ENCODE results near the gene ALDH3B2.

Gene ALDH3B2

DNA sequence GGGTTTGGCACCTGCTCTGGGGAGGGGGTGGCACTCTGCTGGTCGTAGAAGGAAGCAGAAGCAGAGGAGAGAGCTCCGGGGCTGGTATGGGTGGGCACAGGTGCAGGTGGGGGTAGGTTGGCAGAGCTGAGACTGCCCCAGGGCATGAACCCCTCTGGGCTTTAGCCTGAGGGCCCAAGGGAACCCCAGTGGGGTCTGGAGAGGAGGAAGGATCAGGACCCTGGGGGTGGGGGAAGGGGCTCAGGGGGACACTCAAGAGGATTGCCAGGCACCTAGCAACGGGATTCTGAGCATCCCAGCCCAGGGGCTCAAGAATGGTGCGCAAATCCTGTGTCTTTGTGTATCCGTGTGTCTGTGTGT is 6.3 kb downstream of the ALDH3B2 start:
- peaks cover 0 to 11% (median 6%) of the 10 kb centered on the region in 5 donors for H3K27me3 ChIP-seq (ENCODE audit: control insufficient read depth in 5 of 5, insufficient read depth in 4 of 5, low read length in 5 of 5)
- no peaks in the 10 kb centered on the region for H3K36me3 ChIP-seq (ENCODE audit: control insufficient read depth in 5 of 5, insufficient read depth in 5 of 5, low read length in 5 of 5)
- H3K9ac ChIP-seq (ENCODE audit: low read length in 5 of 5), result no peak overlapping the region
- no peaks in the 10 kb centered on the region for H3K4me1 ChIP-seq (ENCODE audit: control insufficient read depth in 5 of 5, insufficient read depth in 5 of 5, low read length in 5 of 5)
- H3K27ac ChIP-seq (ENCODE audit: low read depth, low read length), result no peak overlapping the region
- no peaks in the 10 kb centered on the region for H3K9me3 ChIP-seq (ENCODE audit: control insufficient read depth in 5 of 5, low read length in 5 of 5)
- H3K4me3 ChIP-seq (ENCODE audit: low read depth in 1 of 5, low read length in 5 of 5), result no peak overlapping the region

GRCh38 chr11:67667490-67668191 is 6.8 kb downstream of the ALDH3B2 start:
- Histone ChIP-seq H3K36me3 (ENCODE audit: control insufficient read depth in 5 of 5, insufficient read depth in 5 of 5, low read length in 5 of 5) (no peaks in the 10 kb centered on the region), H3K27ac (ENCODE audit: low read depth, low read length) (no peak overlapping the region)

GRCh38 chr11:67666676-67667489 is 7.5 kb downstream of the ALDH3B2 start:
- H3K36me3 ChIP-seq (ENCODE audit: control insufficient read depth in 5 of 5, insufficient read depth in 5 of 5, low read length in 5 of 5), result no peaks in the 10 kb centered on the region
- H3K27ac ChIP-seq (ENCODE audit: low read depth, low read length), result no peak overlapping the region
- no peaks in the 10 kb centered on the region for H3K9me3 ChIP-seq (ENCODE audit: control insufficient read depth in 5 of 5, low read length in 5 of 5)
- H3K9ac ChIP-seq (ENCODE audit: low read length in 5 of 5), result no peak overlapping the region
- H3K27me3 ChIP-seq (ENCODE audit: control insufficient read depth in 5 of 5, insufficient read depth in 4 of 5, low read length in 5 of 5), result peaks cover 0 to 11% (median 4%) of the 10 kb centered on the region in 5 donors
- H3K4me3 ChIP-seq (ENCODE audit: low read depth in 1 of 5, low read length in 5 of 5), result no peak overlapping the region
- H3K4me1 ChIP-seq (ENCODE audit: control insufficient read depth in 5 of 5, insufficient read depth in 5 of 5, low read length in 5 of 5), result no peaks in the 10 kb centered on the region

More at GRCh38 chr11:67667490-67668191, 6.8 kb downstream of the ALDH3B2 start:
- Histone ChIP-seq H3K4me3 (ENCODE audit: low read depth in 1 of 5, low read length in 5 of 5) (no peak overlapping the region), H3K9me3 (ENCODE audit: control insufficient read depth in 5 of 5, low read length in 5 of 5) (no peaks in the 10 kb centered on the region), H3K27me3 (ENCODE audit: control insufficient read depth in 5 of 5, insufficient read depth in 4 of 5, low read length in 5 of 5) (peaks cover 0 to 11% (median 4%) of the 10 kb centered on the region in 5 donors), H3K4me1 (ENCODE audit: control insufficient read depth in 5 of 5, insufficient read depth in 5 of 5, low read length in 5 of 5) (no peaks in the 10 kb centered on the region), H3K9ac (ENCODE audit: low read length in 5 of 5) (no peak overlapping the region)

- Histone ChIP-seq H3K27me3 (ENCODE audit: control insufficient read depth in 5 of 5, insufficient read depth in 4 of 5, low read length in 5 of 5) (peaks cover 0 to 11% (median 4%) of the 10 kb centered on the region in 5 donors), H3K4me3 (ENCODE audit: low read depth in 1 of 5, low read length in 5 of 5) (no peak overlapping the region), H3K9ac (ENCODE audit: low read length in 5 of 5) (no peak overlapping the region), H3K36me3 (ENCODE audit: control insufficient read depth in 5 of 5, insufficient read depth in 5 of 5, low read length in 5 of 5) (no peaks in the 10 kb centered on the region), H3K27ac (ENCODE audit: low read depth, low read length) (no peak overlapping the region), H3K4me1 (ENCODE audit: control insufficient read depth in 5 of 5, insufficient read depth in 5 of 5, low read length in 5 of 5) (no peaks in the 10 kb centered on the region), H3K9me3 (ENCODE audit: control insufficient read depth in 5 of 5, low read length in 5 of 5) (no peaks in the 10 kb centered on the region)
Measured at GRCh38 chr11:67666303-67666645, 8.1 kb downstream of the ALDH3B2 start.

DNA sequence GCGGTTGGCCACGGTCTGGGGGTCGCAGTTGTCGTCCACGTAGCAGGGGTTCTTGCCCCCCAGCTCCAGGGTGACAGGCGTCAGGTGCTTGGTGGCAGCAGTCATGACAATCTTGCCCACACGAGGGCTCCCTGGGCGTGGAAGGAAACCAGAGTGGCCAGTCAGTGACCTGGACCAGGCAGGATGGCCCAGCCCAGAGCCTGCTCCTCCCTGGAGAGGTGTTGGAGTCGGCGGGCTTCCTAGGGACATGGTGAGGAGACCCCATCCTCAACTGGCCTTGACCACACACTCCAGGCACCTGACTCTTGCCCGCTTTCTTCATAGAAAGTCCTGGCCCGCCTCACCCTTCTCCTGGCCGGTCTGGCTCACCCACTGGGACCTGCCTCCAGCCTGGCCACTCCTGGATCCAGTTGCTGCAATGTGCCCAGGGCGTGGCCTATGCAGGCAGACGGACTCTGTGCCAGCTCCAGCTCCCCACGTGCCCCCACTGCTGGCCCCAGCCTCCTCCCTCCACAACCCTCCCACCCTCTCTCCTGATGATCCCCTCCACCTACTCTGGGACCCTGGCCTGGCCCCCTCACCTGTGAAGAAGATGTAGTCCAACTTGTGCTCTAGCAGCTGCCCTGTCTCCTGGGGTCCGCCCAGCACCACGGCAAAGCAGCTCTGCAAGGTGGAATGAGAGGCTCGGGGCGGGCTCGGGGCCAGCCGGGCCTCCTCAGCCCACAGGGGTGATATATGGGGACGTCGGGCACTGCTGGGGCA is 8.7 kb downstream of the ALDH3B2 start:
- no peak overlapping the region for H3K27ac ChIP-seq (ENCODE audit: low read depth, low read length)
- no peaks in the 10 kb centered on the region for H3K36me3 ChIP-seq (ENCODE audit: control insufficient read depth in 5 of 5, insufficient read depth in 5 of 5, low read length in 5 of 5)
- H3K27me3 ChIP-seq (ENCODE audit: control insufficient read depth in 5 of 5, insufficient read depth in 4 of 5, low read length in 5 of 5), result peaks cover 0 to 11% (median 4%) of the 10 kb centered on the region in 5 donors
- H3K9ac ChIP-seq (ENCODE audit: low read length in 5 of 5), result no peak overlapping the region
- H3K9me3 ChIP-seq (ENCODE audit: control insufficient read depth in 5 of 5, low read length in 5 of 5), result no peaks in the 10 kb centered on the region
- H3K4me3 ChIP-seq (ENCODE audit: low read depth in 1 of 5, low read length in 5 of 5), result no peak overlapping the region
- H3K4me1 ChIP-seq (ENCODE audit: control insufficient read depth in 5 of 5, insufficient read depth in 5 of 5, low read length in 5 of 5), result no peaks in the 10 kb centered on the region

DNA sequence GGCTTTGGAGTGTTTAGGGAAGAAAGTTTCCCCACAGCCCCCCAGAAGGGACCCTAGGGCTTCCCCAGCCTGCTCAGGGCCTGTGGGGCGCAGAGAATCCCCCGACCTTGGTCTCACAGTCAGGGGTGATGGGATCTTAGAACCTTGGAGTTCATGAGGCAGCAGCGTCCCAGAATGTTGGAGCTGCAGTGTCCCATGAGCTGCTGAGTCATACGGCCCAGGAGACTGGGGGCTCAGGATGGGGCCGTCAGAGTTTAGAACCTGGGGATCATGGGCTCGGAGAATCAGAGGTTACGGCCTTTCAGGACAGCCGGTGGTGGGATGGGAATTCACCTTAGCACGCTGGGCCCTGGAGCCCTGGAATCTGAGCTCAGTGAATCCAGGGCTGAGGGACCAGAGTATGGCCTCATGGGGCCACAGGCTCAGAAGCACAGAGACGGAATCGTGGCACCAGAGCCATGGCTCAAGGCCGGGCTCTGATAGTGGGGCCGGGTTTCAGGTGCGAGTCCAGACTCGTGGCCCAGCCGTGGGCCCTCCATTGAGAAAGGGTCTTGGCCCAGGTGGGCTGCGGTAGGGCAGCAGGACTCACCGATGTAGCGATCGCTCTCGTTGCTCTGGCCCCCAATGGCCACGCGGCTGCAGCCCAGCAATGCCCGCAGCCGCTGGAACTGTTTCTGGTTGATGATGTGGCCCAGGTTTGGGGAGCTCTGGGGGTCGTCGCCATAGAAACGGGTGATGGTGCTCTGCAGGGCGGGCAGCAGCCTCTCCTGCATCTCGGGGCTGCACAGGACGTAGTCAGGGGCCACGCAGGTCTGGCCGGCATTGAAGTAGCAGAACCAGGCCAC is 9.5 kb downstream of the ALDH3B2 start:
- Histone ChIP-seq H3K9ac (ENCODE audit: low read length in 5 of 5) (no peak overlapping the region), H3K4me3 (ENCODE audit: low read depth in 1 of 5, low read length in 5 of 5) (no peak overlapping the region), H3K27me3 (ENCODE audit: control insufficient read depth in 5 of 5, insufficient read depth in 4 of 5, low read length in 5 of 5) (peaks cover 0 to 11% (median 4%) of the 10 kb centered on the region in 5 donors), H3K9me3 (ENCODE audit: control insufficient read depth in 5 of 5, low read length in 5 of 5) (no peaks in the 10 kb centered on the region), H3K27ac (ENCODE audit: low read depth, low read length) (no peak overlapping the region), H3K4me1 (ENCODE audit: control insufficient read depth in 5 of 5, insufficient read depth in 5 of 5, low read length in 5 of 5) (no peaks in the 10 kb centered on the region), H3K36me3 (ENCODE audit: control insufficient read depth in 5 of 5, insufficient read depth in 5 of 5, low read length in 5 of 5) (no peaks in the 10 kb centered on the region)

- H3K9ac ChIP-seq (ENCODE audit: low read length in 5 of 5), result no peak overlapping the region
- no peak overlapping the region for H3K27ac ChIP-seq (ENCODE audit: low read depth, low read length)
- H3K9me3 ChIP-seq (ENCODE audit: control insufficient read depth in 5 of 5, low read length in 5 of 5), result no peaks in the 10 kb centered on the region
- no peaks in the 10 kb centered on the region for H3K36me3 ChIP-seq (ENCODE audit: control insufficient read depth in 5 of 5, insufficient read depth in 5 of 5, low read length in 5 of 5)
- peaks cover 0 to 10% (median 4%) of the 10 kb centered on the region in 5 donors for H3K27me3 ChIP-seq (ENCODE audit: control insufficient read depth in 5 of 5, insufficient read depth in 4 of 5, low read length in 5 of 5)
- no peaks in the 10 kb centered on the region for H3K4me1 ChIP-seq (ENCODE audit: control insufficient read depth in 5 of 5, insufficient read depth in 5 of 5, low read length in 5 of 5)
- no peak overlapping the region for H3K4me3 ChIP-seq (ENCODE audit: low read depth in 1 of 5, low read length in 5 of 5)
Measured at GRCh38 chr11:67664213-67664585, 10.2 kb downstream of the ALDH3B2 start.

- Histone ChIP-seq H3K27ac (ENCODE audit: low read depth, low read length) (no peak overlapping the region), H3K4me3 (ENCODE audit: low read depth in 1 of 5, low read length in 5 of 5) (no peak overlapping the region), H3K36me3 (ENCODE audit: control insufficient read depth in 5 of 5, insufficient read depth in 5 of 5, low read length in 5 of 5) (no peaks in the 10 kb centered on the region), H3K27me3 (ENCODE audit: control insufficient read depth in 5 of 5, insufficient read depth in 4 of 5, low read length in 5 of 5) (peaks cover 0 to 7% (median 3%) of the 10 kb centered on the region in 5 donors), H3K9me3 (ENCODE audit: control insufficient read depth in 5 of 5, low read length in 5 of 5) (no peaks in the 10 kb centered on the region), H3K9ac (ENCODE audit: low read length in 5 of 5) (no peak overlapping the region), H3K4me1 (ENCODE audit: control insufficient read depth in 5 of 5, insufficient read depth in 5 of 5, low read length in 5 of 5) (no peaks in the 10 kb centered on the region)
Measured at GRCh38 chr11:67663532-67664212, 10.8 kb downstream of the ALDH3B2 start.

DNA sequence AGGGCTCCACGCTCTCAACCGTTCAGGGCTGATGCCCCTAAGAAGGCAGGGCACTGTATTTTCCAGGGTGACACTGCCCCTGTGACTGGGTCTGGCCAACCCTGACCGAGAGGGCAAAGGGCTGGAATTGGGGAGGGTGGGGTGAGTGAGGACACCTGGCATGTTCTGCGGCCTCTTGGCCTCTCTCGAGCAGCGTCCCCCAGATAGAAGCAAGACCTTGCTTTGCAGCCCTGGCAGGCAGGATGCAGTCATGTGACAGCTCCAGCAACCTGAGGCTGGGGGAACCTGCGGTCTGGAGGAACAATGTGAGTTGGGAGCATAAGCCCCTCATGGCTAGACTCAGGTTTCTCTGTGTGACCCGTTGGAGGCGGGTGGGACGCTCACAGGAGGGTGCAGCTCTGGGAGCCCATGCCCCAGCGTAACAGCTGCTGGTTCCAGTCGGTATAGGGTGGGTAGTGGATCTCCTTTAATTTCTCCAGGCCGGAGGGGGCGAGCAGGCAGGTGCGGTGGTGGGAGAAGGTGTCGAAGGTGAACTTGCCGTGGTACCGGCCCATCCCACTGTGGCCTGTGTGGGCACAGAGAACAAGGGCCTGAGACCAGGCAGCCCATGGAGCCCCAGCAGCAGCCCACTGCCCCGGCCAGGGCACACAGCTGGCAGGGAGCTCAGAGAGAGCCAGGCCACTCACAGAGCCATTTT is 11.4 kb downstream of the ALDH3B2 start:
- H3K4me3 ChIP-seq (ENCODE audit: low read depth in 1 of 5, low read length in 5 of 5), result no peak overlapping the region
- H3K27me3 ChIP-seq (ENCODE audit: control insufficient read depth in 5 of 5, insufficient read depth in 4 of 5, low read length in 5 of 5), result peaks cover 0 to 6% (median under 1%) of the 10 kb centered on the region in 5 donors
- no peaks in the 10 kb centered on the region for H3K9me3 ChIP-seq (ENCODE audit: control insufficient read depth in 5 of 5, low read length in 5 of 5)
- no peaks in the 10 kb centered on the region for H3K4me1 ChIP-seq (ENCODE audit: control insufficient read depth in 5 of 5, insufficient read depth in 5 of 5, low read length in 5 of 5)
- H3K36me3 ChIP-seq (ENCODE audit: control insufficient read depth in 5 of 5, insufficient read depth in 5 of 5, low read length in 5 of 5), result no peaks in the 10 kb centered on the region
- H3K27ac ChIP-seq (ENCODE audit: low read depth, low read length), result no peak overlapping the region
- H3K9ac ChIP-seq (ENCODE audit: low read length in 5 of 5), result no peak overlapping the region
